Trophoblast cell (in vitro differentiated cells and primary cell): Measurements from ENCODE around the gene FAAP100.

Experiments
- DNase-seq, 2 donors: peaks; one replicate each; pipeline ENCODE4 v3.0.0-alpha.2; 2016
- H2AFZ ChIP-seq: 2 replicates; pipeline ENCODE4 v1.6.1; 2013; ENCODE audit warnings: low read length, moderate library complexity, mild to moderate bottlenecking; ENCODE audit not compliant: insufficient read depth, poor library complexity
- H2AK5ac ChIP-seq: 2 replicates; pipeline ENCODE4 v1.6.1; 2013; ENCODE audit warnings: mild to moderate bottlenecking, low read length
- H2BK120ac ChIP-seq: 2 replicates; pipeline ENCODE4 v1.6.1; 2013; ENCODE audit warnings: low read length, mild to moderate bottlenecking, moderate library complexity; ENCODE audit not compliant: insufficient read depth, poor library complexity
- H2BK12ac ChIP-seq: 2 replicates; pipeline ENCODE4 v1.6.1; 2013; ENCODE audit warnings: mild to moderate bottlenecking, low read length, moderate library complexity
- H2BK5ac ChIP-seq: 2 replicates; pipeline ENCODE4 v1.6.1; 2013; ENCODE audit warnings: low read length, low read depth, moderate library complexity, mild to moderate bottlenecking; ENCODE audit not compliant: poor library complexity
- H3K14ac ChIP-seq: 2 replicates; pipeline ENCODE4 v1.6.1; 2013; ENCODE audit warnings: mild to moderate bottlenecking, low read length
- H3K18ac ChIP-seq: 2 replicates; pipeline ENCODE4 v1.6.1; 2013; ENCODE audit warnings: mild to moderate bottlenecking, low read length
- H3K23ac ChIP-seq: 2 replicates; pipeline ENCODE4 v1.6.1; 2013; ENCODE audit warnings: low read length
- H3K27ac ChIP-seq: 2 replicates; pipeline ENCODE4 v1.5.1; 2013; ENCODE audit warnings: low read depth, mild to moderate bottlenecking, inconsistent platforms, low read length, moderate library complexity
- H3K27me3 ChIP-seq: 2 replicates; pipeline ENCODE4 v1.6.1; 2013; ENCODE audit warnings: inconsistent platforms, mild to moderate bottlenecking, low read length, moderate library complexity; ENCODE audit not compliant: insufficient read depth
- H3K36me3 ChIP-seq, 2 experiments: 1 replicate in 1 of 2; 2 replicates in 1 of 2; pipeline ENCODE4 v1.6.1; 2013; ENCODE audit warnings: low read length in 2 of 2, mild to moderate bottlenecking in 2 of 2, moderate library complexity in 1 of 2; ENCODE audit not compliant: insufficient read depth in 2 of 2, control insufficient read depth in 1 of 2
- H3K4ac ChIP-seq: 2 replicates; pipeline ENCODE4 v1.6.1; 2013; ENCODE audit warnings: low read depth, mild to moderate bottlenecking, low read length, moderate library complexity
- H3K4me1 ChIP-seq, 2 experiments: 1 replicate in 1 of 2; 2 replicates in 1 of 2; pipeline ENCODE4 v1.6.1; 2013; ENCODE audit warnings: low read length in 2 of 2, mild to moderate bottlenecking in 2 of 2, moderate library complexity in 1 of 2; ENCODE audit not compliant: insufficient read depth in 2 of 2, control insufficient read depth in 1 of 2
- H3K4me2 ChIP-seq: 2 replicates; pipeline ENCODE4 v1.6.1; 2013; ENCODE audit warnings: inconsistent platforms, mild to moderate bottlenecking, low read length, moderate library complexity
- H3K4me3 ChIP-seq: 2 replicates; pipeline ENCODE4 v1.5.1; 2013; ENCODE audit warnings: mild to moderate bottlenecking, low read depth, low read length, inconsistent platforms
- H3K79me1 ChIP-seq: one replicate; pipeline ENCODE4 v1.6.1; 2013; ENCODE audit warnings: low read length
- H3K79me2 ChIP-seq: 2 replicates; pipeline ENCODE4 v1.6.1; 2013; ENCODE audit warnings: low read length, mild to moderate bottlenecking; ENCODE audit not compliant: control insufficient read depth, insufficient read depth, poor library complexity
- H3K9ac ChIP-seq: 2 replicates; pipeline ENCODE4 v1.6.1; 2013; ENCODE audit warnings: mild to moderate bottlenecking, low read length
- H3K9me3 ChIP-seq: 2 replicates; pipeline ENCODE4 v1.6.1; 2013; ENCODE audit warnings: low read depth, mild to moderate bottlenecking, control low read depth, inconsistent platforms, low read length; ENCODE audit not compliant: insufficient read depth
- H4K12ac ChIP-seq: 2 replicates; pipeline ENCODE4 v1.6.1; 2013; ENCODE audit warnings: low read depth, mild to moderate bottlenecking, low read length, moderate library complexity
- H4K8ac ChIP-seq: 2 replicates; pipeline ENCODE4 v1.6.1; 2013; ENCODE audit warnings: low read depth, mild to moderate bottlenecking, low read length, moderate library complexity
- H4K91ac ChIP-seq: one replicate; pipeline ENCODE4 v1.6.1; 2013; ENCODE audit warnings: low read depth, mild to moderate bottlenecking, low read length, moderate library complexity
- whole genome bisulfite sequencing: extraction: QIAGEN DNeasy Blood & Tissue Kit; methylation state at CpG from one replicate; pipeline ENCODE4 v1.1.7; 2013; ENCODE audit warnings: missing lambda C conversion rate; ENCODE audit not compliant: insufficient read length, insufficient coverage; ENCODE audit errors: extremely low coverage; 5-methylcytosine and 5-hydroxymethylcytosine counted together

FAAP100 gene

DNA sequence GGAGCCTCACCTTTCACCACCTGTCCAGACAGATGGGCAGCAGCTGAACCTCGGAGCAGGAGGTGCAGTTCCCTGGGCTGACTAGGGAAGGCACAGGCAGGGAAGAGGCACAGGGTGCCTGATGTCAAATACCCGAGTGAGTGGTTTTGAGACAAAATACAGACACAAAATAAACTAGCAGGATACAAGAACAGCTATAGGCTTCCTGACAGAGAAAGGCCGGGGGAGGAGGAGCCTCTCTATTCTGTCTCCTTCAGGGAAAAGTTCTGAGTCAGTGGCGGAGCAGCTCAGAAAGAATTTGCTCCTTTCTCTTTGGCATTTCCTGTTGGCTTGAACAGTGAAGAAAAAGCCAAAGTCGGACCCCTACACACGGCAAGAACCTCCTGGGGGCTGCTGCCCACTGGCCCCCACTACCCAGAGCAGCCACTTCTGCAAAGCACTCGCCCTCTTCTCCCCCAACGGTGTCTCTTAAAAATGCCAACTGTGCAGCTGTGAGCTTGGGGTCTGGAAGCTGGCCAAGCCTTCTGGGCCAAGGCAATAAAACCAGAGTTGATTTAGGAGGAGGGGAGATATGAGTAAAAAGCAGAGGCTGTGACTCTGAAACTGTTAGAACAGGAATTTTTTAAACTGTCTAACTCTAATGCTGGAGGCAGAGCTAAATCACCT is 14.4 kb upstream of the FAAP100 start:
- H4K12ac ChIP-seq: no peak overlapping the region
- peak overlapping the region; percentile 72 for H4K91ac ChIP-seq
- peaks cover 27% of the 10 kb centered on the region for H3K79me1 ChIP-seq
- H3K36me3 ChIP-seq: peaks cover 72 to 79% of the 10 kb centered on the region in 2 experiments
- peak overlapping the region; percentile 94 for H3K27ac ChIP-seq
- H3K27me3 ChIP-seq: no peaks in the 10 kb centered on the region
- H3K18ac ChIP-seq: peak overlapping the region; percentile 73
- H3K9ac ChIP-seq: no peak overlapping the region
- no peak overlapping the region for H2BK12ac ChIP-seq
- no CpG with 5 or more reads among the region's 8 CpGs for WGBS
- peak overlapping the region; percentile 77 for H2BK120ac ChIP-seq
- H3K4ac ChIP-seq: no peak overlapping the region
- H2AK5ac ChIP-seq: no peak overlapping the region
- DNase-seq: peak; percentile 60 to 62
- no peak overlapping the region for H3K14ac ChIP-seq
- peaks cover 25 to 36% of the 10 kb centered on the region in 2 experiments for H3K4me1 ChIP-seq
- no peak overlapping the region for H4K8ac ChIP-seq
- H3K23ac ChIP-seq: no peak overlapping the region
- H3K4me3 ChIP-seq: no peak overlapping the region
- no peak overlapping the region for H2AFZ ChIP-seq
- peak overlapping the region; percentile 89 for H2BK5ac ChIP-seq
- peaks cover 2% of the 10 kb centered on the region for H3K9me3 ChIP-seq
- H3K4me2 ChIP-seq: peak overlapping the region; percentile 44
- peaks cover 2% of the 10 kb centered on the region for H3K79me2 ChIP-seq

DNA sequence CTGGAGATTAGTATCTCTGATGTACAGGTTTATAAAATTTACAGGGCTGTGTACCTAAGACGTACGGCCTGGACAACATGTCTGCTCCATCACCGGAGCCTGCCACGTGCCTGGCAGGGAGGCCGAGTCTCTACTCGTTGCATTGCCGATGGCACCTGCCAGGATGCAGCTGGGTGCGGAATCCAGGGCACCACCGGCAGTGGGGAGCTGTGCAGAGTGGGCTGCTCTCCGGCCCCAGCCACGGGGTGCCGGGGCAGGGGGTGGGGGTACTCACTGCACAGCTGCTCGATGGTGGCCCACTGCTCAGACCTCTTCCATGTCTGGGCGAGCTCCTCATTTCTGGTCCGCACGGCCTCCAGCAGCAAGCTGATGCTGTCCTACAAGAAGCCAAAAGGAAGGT is 13.1 kb upstream of the FAAP100 start:
- Histone ChIP-seq H2AK5ac (no peak overlapping the region), H2BK120ac (no peak overlapping the region), H3K79me1 (peaks cover 27% of the 10 kb centered on the region), H3K9ac (no peak overlapping the region), H3K4ac (no peak overlapping the region), H3K27ac (peak overlapping the region; percentile 92), H3K14ac (no peak overlapping the region), H3K4me2 (no peak overlapping the region), H2AFZ (no peak overlapping the region), H3K18ac (peak overlapping the region; percentile 26), H2BK5ac (no peak overlapping the region), H3K23ac (no peak overlapping the region), H3K4me3 (no peak overlapping the region), H3K27me3 (no peaks in the 10 kb centered on the region), H3K4me1 (peaks cover 25 to 36% of the 10 kb centered on the region in 2 experiments), H3K79me2 (peaks cover 2% of the 10 kb centered on the region), H3K9me3 (peaks cover 2% of the 10 kb centered on the region), H2BK12ac (peak overlapping the region; percentile 66), H4K12ac (no peak overlapping the region), H3K36me3 (peaks cover 68 to 77% of the 10 kb centered on the region in 2 experiments), H4K8ac (no peak overlapping the region), H4K91ac (peak overlapping the region; percentile 32)
- no CpG with 5 or more reads among the region's 16 CpGs for WGBS
- no peak for DNase-seq

DNA sequence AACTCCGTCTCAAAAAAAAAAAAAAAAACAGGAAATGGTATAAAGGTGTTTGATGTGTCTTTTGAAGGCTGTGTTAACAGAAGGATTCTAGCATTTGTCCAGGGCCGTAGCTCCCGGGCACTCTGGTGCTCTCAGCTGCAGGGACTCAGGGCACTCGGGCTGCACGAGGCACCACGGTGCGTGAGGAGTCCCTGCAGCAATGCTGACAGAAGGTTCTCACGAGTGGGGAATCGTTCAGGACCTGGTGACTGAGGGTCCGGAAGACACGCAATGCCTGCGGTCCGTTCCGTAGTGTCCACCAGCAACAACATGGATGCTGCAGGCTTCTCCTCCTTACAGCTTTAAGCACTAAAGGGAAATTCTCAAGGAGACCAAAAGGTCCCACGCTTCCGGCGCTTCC is 12.6 kb upstream of the FAAP100 start:
- Histone ChIP-seq H4K8ac (no peak overlapping the region), H2AFZ (no peak overlapping the region), H3K4ac (no peak overlapping the region), H4K91ac (no peak overlapping the region), H2BK5ac (no peak overlapping the region), H3K27me3 (no peaks in the 10 kb centered on the region), H3K27ac (no peak overlapping the region), H3K79me1 (peaks cover 27% of the 10 kb centered on the region), H3K4me2 (no peak overlapping the region), H3K4me3 (no peak overlapping the region), H3K9me3 (peaks cover 2% of the 10 kb centered on the region), H2BK12ac (no peak overlapping the region), H2AK5ac (no peak overlapping the region), H4K12ac (no peak overlapping the region), H2BK120ac (no peak overlapping the region), H3K23ac (no peak overlapping the region), H3K18ac (no peak overlapping the region), H3K79me2 (peaks cover 2% of the 10 kb centered on the region), H3K36me3 (peaks cover 67 to 77% of the 10 kb centered on the region in 2 experiments), H3K4me1 (peaks cover 25 to 36% of the 10 kb centered on the region in 2 experiments), H3K14ac (no peak overlapping the region), H3K9ac (no peak overlapping the region)
- no peak for DNase-seq
- WGBS: no CpG with 5 or more reads among the region's 17 CpGs

GRCh38 chr17:81563861-81564586 is 11.9 kb upstream of the FAAP100 start:
- Histone ChIP-seq H2AFZ (no peak overlapping the region), H3K27me3 (no peaks in the 10 kb centered on the region), H4K8ac (no peak overlapping the region), H3K9ac (no peak overlapping the region), H3K4ac (no peak overlapping the region), H3K4me3 (no peak overlapping the region), H3K9me3 (peaks cover 2% of the 10 kb centered on the region), H3K18ac (no peak overlapping the region), H3K27ac (no peak overlapping the region), H3K14ac (no peak overlapping the region), H3K23ac (no peak overlapping the region), H3K36me3 (peaks cover 69 to 75% of the 10 kb centered on the region in 2 experiments), H3K79me1 (peaks cover 27% of the 10 kb centered on the region), H3K79me2 (peaks cover 2% of the 10 kb centered on the region), H4K91ac (no peak overlapping the region), H2BK120ac (no peak overlapping the region), H4K12ac (no peak overlapping the region), H2BK5ac (no peak overlapping the region), H2BK12ac (no peak overlapping the region), H2AK5ac (no peak overlapping the region), H3K4me1 (peaks cover 20 to 31% of the 10 kb centered on the region in 2 experiments), H3K4me2 (no peak overlapping the region)
- DNase-seq: no peak
- no CpG with 5 or more reads among the region's 10 CpGs for WGBS
